ENCODE measurements around the gene SUCNR1. TPM values are rescaled to one million over a fixed set of nuclear protein-coding genes. Genes with fewer than 3 reads are reported as not detected.

The SUCNR1 gene
- total RNA-seq, 1 experiment from 2014 or later = not detected

DNA sequence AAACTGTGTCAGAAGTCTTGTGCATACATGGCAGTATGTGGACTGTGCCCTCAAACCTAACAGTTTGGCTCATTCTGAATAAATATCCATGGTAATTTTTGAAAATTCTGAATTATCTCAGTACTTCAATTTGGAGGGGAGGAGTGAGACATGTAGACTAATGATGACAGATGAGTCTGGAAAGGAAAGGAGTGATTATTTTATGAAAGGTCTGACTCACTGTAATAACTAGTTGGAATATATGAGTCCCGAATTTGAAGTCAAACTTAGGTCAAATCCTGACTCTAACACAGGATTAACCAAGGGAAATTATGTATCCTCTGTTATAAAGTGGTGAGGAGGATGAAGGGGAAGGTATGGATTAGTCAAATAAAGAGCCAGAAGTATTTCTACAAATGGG, 38.6 kb downstream of the SUCNR1 start:
- Histone ChIP-seq H3K27me3 (ENCODE audit: insufficient read depth, low read length) (no peaks in the 10 kb centered on the region), H3K79me1 (ENCODE audit: insufficient read depth, low read depth, low read length, poor library complexity, severe bottlenecking) (no peaks in the 10 kb centered on the region), H2BK12ac (ENCODE audit: insufficient read length, low read depth, low read length) (no peak overlapping the region), H2BK120ac (ENCODE audit: low read depth, low read length, poor library complexity, severe bottlenecking) (no peak overlapping the region), H2BK20ac (ENCODE audit: low read depth, low read length, poor library complexity, severe bottlenecking) (no peak overlapping the region), H2AK5ac (ENCODE audit: insufficient read length, low read length) (no peak overlapping the region), H3T11ph (ENCODE audit: low read length) (no peak overlapping the region), H2BK5ac (ENCODE audit: insufficient read length, low read length) (no peak overlapping the region), H3K18ac (ENCODE audit: insufficient read length, low read depth, low read length) (no peak overlapping the region), H4K91ac (ENCODE audit: insufficient read length, low read depth, low read length) (no peak overlapping the region), H2AFZ (ENCODE audit: low read length) (no peak overlapping the region), H3K9ac (ENCODE audit: extremely low read depth, insufficient read length, low read length) (no peak overlapping the region), H3K14ac (ENCODE audit: insufficient read depth, low read length) (no peak overlapping the region), H3K79me2 (ENCODE audit: insufficient read depth, low read length) (no peaks in the 10 kb centered on the region), H3K9me3 (ENCODE audit: control insufficient read depth, low read depth, low read length) (no peaks in the 10 kb centered on the region), H3K4me2 (ENCODE audit: insufficient read depth, insufficient read length, low read length) (no peak overlapping the region), H3K4ac (ENCODE audit: low read depth, low read length) (no peak overlapping the region), H4K20me1 (ENCODE audit: control insufficient read depth, insufficient read depth, insufficient read length) (no peaks in the 10 kb centered on the region), H3K23me2 (ENCODE audit: insufficient read length, low read depth, low read length, poor library complexity, severe bottlenecking) (no peaks in the 10 kb centered on the region), H3K23ac (ENCODE audit: insufficient read length, low read depth, low read length) (no peak overlapping the region), H2BK15ac (ENCODE audit: low read depth, low read length) (no peak overlapping the region), H4K5ac (ENCODE audit: insufficient read length, low read depth, low read length) (no peak overlapping the region), H4K8ac (replicated peaks; ENCODE audit: insufficient read length, low read depth, low read length) (no peak overlapping the region), H3K27ac (ENCODE audit: insufficient read length, low read depth, low read length) (no peak overlapping the region), H3K4me1 (ENCODE audit: insufficient read depth, low read length) (no peaks in the 10 kb centered on the region), H3K56ac (ENCODE audit: insufficient read length, low read depth, low read length) (no peak overlapping the region)
- H3K27ac Mint-ChIP-seq = no peak overlapping the region
- WGBS (ENCODE audit: extremely low coverage, insufficient read length, low lambda C conversion rate) = no CpG with 5 or more reads among the region's 1 CpG
- H3K27me3 Mint-ChIP-seq (ENCODE audit: low read depth) = no peaks in the 10 kb centered on the region
- H3K36me3 Mint-ChIP-seq (ENCODE audit: insufficient read depth in 1 of 3, low read depth in 3 of 3) = no peaks in the 10 kb centered on the region; a peak in 1 of 7 replicates
- no peak overlapping the region for H3K4me3 Mint-ChIP-seq
- DNase-seq = no peak
- no peaks in the 10 kb centered on the region for H3K9me3 Mint-ChIP-seq
- no peaks in the 10 kb centered on the region; a peak in 1 of 4 replicates for H3K4me1 Mint-ChIP-seq
- TF ChIP-seq, protein P1, sequence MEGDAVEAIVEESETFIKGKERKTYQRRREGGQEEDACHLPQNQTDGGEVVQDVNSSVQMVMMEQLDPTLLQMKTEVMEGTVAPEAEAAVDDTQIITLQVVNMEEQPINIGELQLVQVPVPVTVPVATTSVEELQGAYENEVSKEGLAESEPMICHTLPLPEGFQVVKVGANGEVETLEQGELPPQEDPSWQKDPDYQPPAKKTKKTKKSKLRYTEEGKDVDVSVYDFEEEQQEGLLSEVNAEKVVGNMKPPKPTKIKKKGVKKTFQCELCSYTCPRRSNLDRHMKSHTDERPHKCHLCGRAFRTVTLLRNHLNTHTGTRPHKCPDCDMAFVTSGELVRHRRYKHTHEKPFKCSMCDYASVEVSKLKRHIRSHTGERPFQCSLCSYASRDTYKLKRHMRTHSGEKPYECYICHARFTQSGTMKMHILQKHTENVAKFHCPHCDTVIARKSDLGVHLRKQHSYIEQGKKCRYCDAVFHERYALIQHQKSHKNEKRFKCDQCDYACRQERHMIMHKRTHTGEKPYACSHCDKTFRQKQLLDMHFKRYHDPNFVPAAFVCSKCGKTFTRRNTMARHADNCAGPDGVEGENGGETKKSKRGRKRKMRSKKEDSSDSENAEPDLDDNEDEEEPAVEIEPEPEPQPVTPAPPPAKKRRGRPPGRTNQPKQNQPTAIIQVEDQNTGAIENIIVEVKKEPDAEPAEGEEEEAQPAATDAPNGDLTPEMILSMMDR (conservative IDR thresholded peaks at IDR 0.05) = no peak

All from H9 (cell line).